ENCODE results near the gene NEUROG2.
"Not testable (repeated sequence)": the region's sequence is repeated elsewhere in the genome, so short reads cannot be mapped to it uniquely, and the experiment has no call there.

Gene NEUROG2

DNA sequence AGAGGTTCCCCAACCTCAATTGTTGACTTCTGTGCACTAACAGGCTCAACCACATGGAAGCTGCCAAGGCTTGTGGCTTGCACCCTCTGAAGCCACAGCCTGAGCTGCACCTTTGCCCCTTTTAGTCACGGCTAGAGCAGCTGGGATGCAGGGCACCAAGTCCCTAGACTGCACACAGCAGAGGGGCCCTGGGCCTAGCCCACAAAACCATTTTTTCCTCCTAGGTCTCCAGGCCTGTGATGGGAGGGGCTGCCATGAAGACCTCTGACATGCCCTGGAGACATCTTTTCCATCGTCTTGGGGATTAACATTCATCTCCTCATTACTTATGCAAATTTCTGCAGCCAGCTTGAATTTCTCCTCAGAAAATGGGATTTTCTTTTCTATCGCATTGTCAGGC lies 25.2 kb downstream of the NEUROG2 start:
- not testable (repeated sequence) for DNase-seq (ENCODE audit: low read depth, low spot score)

DNA sequence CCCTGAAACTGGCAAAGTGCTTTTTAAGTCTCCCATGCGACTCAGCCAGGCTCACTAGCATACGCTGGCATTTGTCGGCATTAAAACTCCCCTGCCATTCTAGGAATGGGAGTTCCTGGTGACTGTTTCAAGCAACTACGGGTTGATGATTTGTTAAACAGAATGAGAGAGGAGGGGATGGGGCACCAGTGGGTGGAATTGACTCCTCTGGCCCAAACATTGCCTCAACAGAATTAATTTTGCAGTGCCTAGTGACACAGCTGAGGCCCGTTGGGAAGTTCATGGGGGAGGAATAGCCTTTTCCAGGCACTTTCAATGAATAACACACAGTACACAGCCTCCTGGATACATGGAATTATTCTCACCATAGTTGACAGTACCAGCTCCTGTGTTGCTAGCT lies 30.1 kb downstream of the NEUROG2 start:
- DNase-seq (ENCODE audit: low read depth, low spot score), result no peak

DNA sequence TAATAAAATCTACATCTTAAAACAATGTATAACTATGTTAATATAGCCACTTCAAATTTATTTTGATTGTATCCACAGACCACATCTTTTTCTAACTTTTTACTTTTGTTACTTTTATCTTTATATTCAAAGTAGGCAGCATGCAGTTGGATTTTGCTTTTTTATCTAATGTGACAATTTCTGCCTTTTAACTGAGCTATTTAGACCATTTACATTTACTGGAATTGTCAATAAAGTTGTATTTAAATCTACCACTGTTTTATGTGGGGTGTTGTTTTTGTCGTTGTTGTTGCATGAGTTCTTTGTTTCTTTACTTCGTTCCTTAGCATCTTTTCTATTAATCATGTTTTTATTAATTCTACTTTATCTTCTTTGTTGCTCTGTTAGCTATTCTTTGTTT lies 42.0 kb downstream of the NEUROG2 start:
- DNase-seq (ENCODE audit: low read depth, low spot score), result no peak

DNA sequence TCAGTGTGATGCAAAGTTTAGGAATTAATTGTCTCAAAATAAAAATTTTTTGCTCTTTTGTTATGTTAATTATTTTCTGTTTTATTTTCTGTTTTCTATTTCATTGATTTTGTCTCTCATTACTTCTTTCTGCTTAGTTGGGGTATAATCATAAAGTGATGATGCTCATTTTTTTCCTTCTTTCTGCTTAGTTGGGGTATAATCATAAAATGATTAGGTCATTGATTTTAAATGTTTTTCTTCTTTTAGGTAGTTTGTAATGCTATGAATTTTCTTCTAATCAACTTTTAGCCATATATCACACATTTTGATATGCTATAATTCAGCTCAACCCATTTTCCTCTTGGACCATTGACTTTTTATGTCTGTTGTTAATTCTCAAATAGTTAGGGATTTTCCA lies 43.7 kb downstream of the NEUROG2 start:
- DNase-seq (ENCODE audit: low read depth, low spot score), result no peak
